Endothelial cell of umbilical vein (primary cell): ENCODE data around the gene MYOCD. TPM values are rescaled to one million over a fixed set of nuclear protein-coding genes. Genes with fewer than 3 reads are reported as not detected.

ENCODE experiments used
- BruUV-seq: library from RNA; stranded (reverse); fragments of 400-500 nt; replicated peaks from 2 replicates; lab custom pipeline; 2021; lab: Mats Ljungman, UMichigan
- CTCF ChIA-PET: fragments of 300-600, 350-600 bp; sonication (Branson Sonifier 250); formaldehyde crosslinking; loops from one replicate; lab custom pipeline; 2021; ENCODE audit warnings: antibody characterized with exemption, inconsistent platforms; lab: Charles Lee
- POLR2A ChIA-PET: fragments of 300-600, 350-600 bp; sonication (Branson Sonifier 250); formaldehyde crosslinking; loops from one replicate; lab custom pipeline; 2021; ENCODE audit warnings: antibody characterized with exemption, inconsistent platforms; lab: Charles Lee
- DNase-seq: peaks from one replicate; pipeline ENCODE4 v3.0.0-alpha.2; 2011; ENCODE audit warnings: low read depth, low spot score
- FAIRE-seq: peaks from 2 replicates; lab custom pipeline; 2011; peaks lifted over from hg19 to GRCh38; lab: Jason Lieb, UNC
- H2AFZ ChIP-seq: 2 replicates; pipeline ENCODE4 v1.6.0; 2012; ENCODE audit warnings: low read depth, low read length, control low read depth, inconsistent platforms
- H3K27ac ChIP-seq: 2 replicates; pipeline ENCODE4 v1.5.1; 2011; ENCODE audit warnings: low read depth, mild to moderate bottlenecking, control low read depth, low read length, moderate library complexity; ENCODE audit not compliant: insufficient read depth
- H3K27me3 ChIP-seq, 2 experiments: 2 replicates each; pipeline versions ENCODE4 v1.6.0 to v1.6.1; 2011; ENCODE audit warnings: low read length in 2 of 2, mixed read lengths in 1 of 2; ENCODE audit not compliant: control insufficient read depth in 2 of 2, insufficient read depth in 2 of 2
- H3K36me3 ChIP-seq, 2 experiments: 2 replicates in 1 of 2; 3 replicates in 1 of 2; pipeline ENCODE4 v1.5.1; 2011; ENCODE audit warnings: low read length in 2 of 2, mild to moderate bottlenecking in 1 of 2, moderate library complexity in 1 of 2; ENCODE audit not compliant: control insufficient read depth in 2 of 2, insufficient read depth in 2 of 2; ENCODE audit errors: extremely low read depth in 1 of 2
- H3K4me1 ChIP-seq: 3 replicates; pipeline ENCODE4 v1.5.1; 2011; ENCODE audit warnings: mild to moderate bottlenecking, low read length; ENCODE audit not compliant: control insufficient read depth, insufficient read depth; ENCODE audit errors: extremely low read depth
- H3K4me2 ChIP-seq: 2 replicates; pipeline ENCODE4 v1.6.1; 2011; ENCODE audit warnings: low read length, control low read depth, mixed read lengths; ENCODE audit not compliant: insufficient read depth
- H3K4me3 ChIP-seq, 3 experiments: fragments of 200-600 bp in 1 of 3; sonication (generic), shearing (Covaris generic) in 1 of 3; replicated peaks in 1 of 3; 2 replicates each; pipeline ENCODE4 v1.5.1; 2011 to 2016; ENCODE audit warnings: control low read depth in 3 of 3, low read length in 3 of 3, mild to moderate bottlenecking in 2 of 3, inconsistent platforms in 1 of 3, low read depth in 1 of 3, moderate library complexity in 1 of 3; ENCODE audit not compliant: insufficient read depth in 1 of 3
- H3K79me2 ChIP-seq: 2 replicates; pipeline ENCODE4 v1.6.0; 2012; ENCODE audit warnings: low read length, inconsistent platforms; ENCODE audit not compliant: control insufficient read depth, insufficient read depth
- H3K9ac ChIP-seq: replicated peaks from 2 replicates; pipeline ENCODE3; 2011; ENCODE audit warnings: low read length, control low read depth; ENCODE audit not compliant: insufficient read depth; ENCODE audit errors: extremely low read depth
- H3K9me1 ChIP-seq: replicated peaks from 3 replicates; pipeline ENCODE4 v1.6.0; 2011; ENCODE audit warnings: mild to moderate bottlenecking, low read length; ENCODE audit not compliant: control insufficient read depth, insufficient read depth; ENCODE audit errors: extremely low read depth
- H3K9me3 ChIP-seq: replicated peaks from 2 replicates; pipeline ENCODE4 v1.5.1; 2012; ENCODE audit warnings: low read length, inconsistent platforms; ENCODE audit not compliant: control insufficient read depth, insufficient read depth
- H4K20me1 ChIP-seq: replicated peaks from 2 replicates; pipeline ENCODE3; 2011; ENCODE audit warnings: mild to moderate bottlenecking, low read length; ENCODE audit not compliant: control insufficient read depth, insufficient read depth; ENCODE audit errors: extremely low read depth
- CTCF ChIP-seq, 2 donors: IDR thresholded peaks; 1 replicate in 1 of 2; 2 replicates in 1 of 2; pipeline ENCODE4 v1.5.1; 2011; ENCODE audit warnings: low read length in 2 of 2, mild to moderate bottlenecking in 2 of 2, moderate library complexity in 2 of 2, control low read depth in 1 of 2, inconsistent platforms in 1 of 2, low read depth in 1 of 2; ENCODE audit not compliant: insufficient read depth in 1 of 2; ENCODE audit errors: extremely low read depth in 1 of 2
- EZH2 ChIP-seq: IDR thresholded peaks from 2 replicates; pipeline ENCODE4 v1.6.1; 2012; ENCODE audit warnings: borderline replicate concordance, low read depth, mild to moderate bottlenecking, moderate library complexity, low read length, inconsistent platforms; ENCODE audit not compliant: severe bottlenecking
- FOS ChIP-seq: IDR thresholded peaks from 2 replicates; pipeline ENCODE4 v1.6.1; 2011; ENCODE audit warnings: mild to moderate bottlenecking, low read length, moderate library complexity, borderline replicate concordance; ENCODE audit not compliant: insufficient read depth
- GATA2 ChIP-seq: IDR thresholded peaks from 2 replicates; pipeline ENCODE4 v1.7.0; 2011; ENCODE audit warnings: low read depth, mild to moderate bottlenecking, moderate library complexity, mixed read lengths, low read length; ENCODE audit not compliant: insufficient read length, insufficient read depth
- JUN ChIP-seq: IDR thresholded peaks from 2 replicates; pipeline ENCODE4 v1.6.1; 2011; ENCODE audit warnings: borderline replicate concordance, low read depth; ENCODE audit not compliant: insufficient read length, insufficient read depth
- MAX ChIP-seq: IDR thresholded peaks from 2 replicates; pipeline ENCODE4 v1.6.1; 2011; ENCODE audit not compliant: insufficient read depth, insufficient read length
- MYC ChIP-seq: IDR thresholded peaks from one replicate; pipeline ENCODE4 v1.6.1; 2011; ENCODE audit warnings: mild to moderate bottlenecking, low read depth, low read length
- POLR2A ChIP-seq: IDR thresholded peaks from 2 replicates; pipeline ENCODE4 v1.6.1; 2012; ENCODE audit warnings: low read depth, mild to moderate bottlenecking, control low read depth, low read length
- POLR2AphosphoS5 ChIP-seq: IDR thresholded peaks from 2 replicates; pipeline ENCODE4 v1.6.1; 2012; ENCODE audit warnings: low read depth, mild to moderate bottlenecking, control low read depth, low read length, moderate library complexity; ENCODE audit not compliant: insufficient read depth
- dilution Hi-C: fragments of 300-500 bp; cut with MboI; formaldehyde crosslinking; loops from one replicate; pipeline ENCODE4 v1.15.0; 2019; ENCODE audit warnings: low sequenced_read_pairs; ENCODE audit not compliant: extremely low pct_ligation_motif_present
- intact Hi-C: fragments of 100-400 bp; cut with micrococcal nuclease; formaldehyde crosslinking; loops from one replicate; pipeline ENCODE4 v1.10.0; 2022
- polyA plus RNA-seq, 4 experiments: library from polyadenylated mRNA; depleted of rRNA in 3 of 4; stranded (reverse) in 3 of 4; unstranded in 1 of 4; fragments of >200 nt; gene quantifications; 2 replicates each; pipeline versions ENCODE4 v1.2.1 to v1.2.3, GENCODE V29; 2011 to 2012; ENCODE audit warnings: missing spikeins in 1 of 4
- total RNA-seq: library from RNA; stranded (reverse); gene quantifications from 2 replicates; pipeline ENCODE4 v1.2.3, GENCODE V29; 2021

Gene MYOCD
- total and polyA plus RNA-seq, 2 donors (not counting 3 experiments of a cell fraction or from before 2014, with no cell fraction given) = not detected

GRCh38 chr17:12642034-12642433, 23.7 kb upstream of the MYOCD start:
- H3K4me3 ChIP-seq = no peak overlapping the region
- no peaks in the 10 kb centered on the region for H3K36me3 ChIP-seq
- no peaks in the 10 kb centered on the region for H3K27me3 ChIP-seq
- no TSS peak for BruUV-seq
- no peaks in the 10 kb centered on the region for H3K79me2 ChIP-seq
- no peak overlapping the region for H3K4me2 ChIP-seq
- no peaks in the 10 kb centered on the region for H3K9me1 ChIP-seq
- no peak overlapping the region for H3K27ac ChIP-seq
- H3K9ac ChIP-seq = no peak overlapping the region
- DNase-seq (no peak), FAIRE-seq (no peak)
- no peaks in the 10 kb centered on the region for H3K4me1 ChIP-seq
- H4K20me1 ChIP-seq = no peaks in the 10 kb centered on the region
- intact Hi-C loops = no loop called here
- no peaks in the 10 kb centered on the region for H3K9me3 ChIP-seq
- POLR2A ChIA-PET = no interaction called here
- dilution Hi-C loops = no loop called here
- CTCF ChIA-PET = no interaction called here
- no peak overlapping the region for H2AFZ ChIP-seq
- no peak for TF ChIP-seq MAX
- TF ChIP-seq POLR2A = no peak
- no peak for TF ChIP-seq GATA2
- no peak for TF ChIP-seq POLR2AphosphoS5
- no peak for TF ChIP-seq MYC
- no peak for TF ChIP-seq FOS
- TF ChIP-seq JUN = no peak
- TF ChIP-seq EZH2 = no peak
- TF ChIP-seq CTCF (IDR thresholded peaks at IDR 0.05; ENCODE audit: extremely low read depth in 1 of 2, insufficient read depth in 1 of 2, low read depth in 1 of 2, low read length in 2 of 2) = no peak
